ENCODE measurements around the gene RXRA.

Gene RXRA

GRCh38 chr9:134406366-134407120, 80.3 kb downstream of the RXRA start:
- H3K4me1 ChIP-seq = peaks cover 94% of the 10 kb centered on the region
- H3K27ac ChIP-seq = no peak overlapping the region
- TF ChIP-seq Cebpa-rat (IDR thresholded peaks at IDR 0.05) = no peak
- H3K4me2 ChIP-seq = peak overlapping the region; percentile 92
- peak overlapping the region; percentile 29; the same call in 1 of the 2 replicates for H3K4me3 ChIP-seq
- no peaks in the 10 kb centered on the region for H3K27me3 ChIP-seq
- H3K36me3 ChIP-seq = peaks cover 46% of the 10 kb centered on the region
- H3K9me3 ChIP-seq = no peaks in the 10 kb centered on the region
- H3K9ac ChIP-seq = no peak overlapping the region
- peaks cover 100% of the 10 kb centered on the region for H4K20me1 ChIP-seq

DNA sequence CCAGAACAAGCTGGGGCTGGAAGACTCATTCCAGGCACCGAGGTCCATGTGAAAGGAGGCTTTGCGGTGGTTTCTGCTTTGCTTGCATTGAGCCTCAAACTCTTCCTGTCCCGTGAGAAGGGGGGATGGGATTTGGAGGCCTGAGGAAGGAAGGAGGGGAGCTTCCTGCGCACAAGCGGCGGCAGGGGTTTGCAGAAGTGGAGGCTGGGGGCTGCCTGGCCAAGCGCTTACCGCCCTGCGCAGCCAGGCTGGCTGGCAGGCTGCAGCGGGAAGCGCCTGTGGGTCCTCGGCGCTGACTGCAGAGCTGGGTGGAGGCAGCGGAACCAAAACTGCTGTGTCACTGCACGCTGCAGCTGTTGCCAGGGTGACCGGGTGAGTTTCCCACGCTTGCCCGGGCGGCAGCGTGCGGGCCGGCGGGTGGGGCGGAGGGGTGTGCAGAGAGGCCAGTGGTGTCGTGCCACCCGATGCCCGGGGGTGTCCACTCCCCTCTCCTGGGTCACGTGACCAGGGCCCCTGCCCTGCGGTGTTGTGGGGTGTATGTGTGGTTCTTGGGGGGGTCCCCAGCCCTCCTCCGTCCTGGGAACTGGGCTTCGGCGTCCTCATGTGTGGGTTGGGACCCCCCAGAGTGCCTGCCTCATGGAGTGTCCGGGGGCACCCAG, 81.0 kb downstream of the RXRA start:
- Histone ChIP-seq H3K36me3 (peaks cover 49% of the 10 kb centered on the region), H3K4me1 (peaks cover 94% of the 10 kb centered on the region), H3K27me3 (no peaks in the 10 kb centered on the region), H3K4me3 (peak overlapping the region; percentile 29; the same call in 1 of the 2 replicates), H3K27ac (0 out of 2 replicates have a peak overlapping the region, but pooled peaks have one; percentile 13), H3K4me2 (peak overlapping the region; percentile 92), H4K20me1 (peaks cover 100% of the 10 kb centered on the region), H3K9me3 (no peaks in the 10 kb centered on the region), H3K9ac (no peak overlapping the region)
- no peak for TF ChIP-seq Cebpa-rat (IDR thresholded peaks at IDR 0.05)

DNA sequence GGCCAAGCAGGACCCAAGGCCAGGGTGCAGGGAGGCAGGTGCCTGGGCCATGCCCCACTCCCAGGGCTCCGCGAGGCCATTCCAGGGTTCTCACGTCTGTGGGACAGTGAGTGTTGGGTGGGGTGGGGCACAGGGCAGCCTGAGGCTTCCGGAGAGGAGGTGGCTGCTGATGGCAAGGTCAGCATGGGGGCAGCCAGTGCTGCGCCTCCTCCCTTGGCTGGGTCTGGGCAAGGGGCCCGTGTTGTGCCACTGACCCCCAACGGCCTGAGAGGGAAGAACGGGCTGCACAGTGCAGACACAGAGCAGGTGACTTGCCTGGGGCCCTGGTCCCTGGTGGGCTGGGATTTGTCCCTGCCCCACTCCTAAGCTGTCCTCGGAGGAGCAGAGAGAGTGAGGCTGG, 82.1 kb downstream of the RXRA start:
- no peak for TF ChIP-seq Cebpa-rat (IDR thresholded peaks at IDR 0.05)
- Histone ChIP-seq H4K20me1 (peaks cover 100% of the 10 kb centered on the region), H3K27me3 (no peaks in the 10 kb centered on the region), H3K9me3 (no peaks in the 10 kb centered on the region), H3K4me3 (no peak overlapping the region), H3K9ac (no peak overlapping the region), H3K4me2 (peak overlapping the region; percentile 92), H3K36me3 (peaks cover 51% of the 10 kb centered on the region), H3K4me1 (peaks cover 90% of the 10 kb centered on the region), H3K27ac (no peak overlapping the region)

DNA sequence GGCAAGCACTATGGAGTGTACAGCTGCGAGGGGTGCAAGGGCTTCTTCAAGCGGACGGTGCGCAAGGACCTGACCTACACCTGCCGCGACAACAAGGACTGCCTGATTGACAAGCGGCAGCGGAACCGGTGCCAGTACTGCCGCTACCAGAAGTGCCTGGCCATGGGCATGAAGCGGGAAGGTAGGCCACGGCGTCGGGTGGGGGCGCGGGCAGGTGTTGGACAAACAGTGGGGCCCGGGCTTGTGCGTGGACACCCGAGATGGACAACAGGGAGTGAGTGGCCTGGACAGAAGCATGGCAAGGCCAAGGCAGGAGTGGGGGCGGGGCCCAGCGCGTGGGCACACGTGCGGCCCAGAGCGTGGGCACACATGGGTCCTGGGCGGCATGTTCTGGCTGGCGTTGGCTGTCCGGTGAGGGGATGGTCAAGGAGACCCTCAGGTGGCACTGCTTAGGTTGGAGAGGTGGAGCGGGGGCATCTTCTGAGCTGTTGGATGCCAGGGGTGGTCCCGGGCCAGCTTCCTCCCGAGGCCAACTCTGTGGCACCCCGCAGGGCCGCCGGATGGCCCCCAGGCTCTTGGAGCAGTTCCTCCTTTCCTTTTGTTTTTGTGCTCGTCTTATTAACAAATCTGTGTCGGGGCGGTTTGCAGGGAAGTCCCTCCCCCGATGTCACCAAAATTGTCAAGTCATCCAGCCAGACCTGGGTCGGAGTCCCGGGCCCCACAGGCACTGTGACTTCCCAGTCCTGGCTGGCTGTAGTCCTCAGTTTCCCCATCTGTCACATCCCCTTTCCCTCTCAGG, 82.9 kb downstream of the RXRA start:
- Histone ChIP-seq H3K9ac (no peak overlapping the region), H3K27ac (no peak overlapping the region), H3K9me3 (no peaks in the 10 kb centered on the region), H3K36me3 (peaks cover 58% of the 10 kb centered on the region), H4K20me1 (peaks cover 100% of the 10 kb centered on the region), H3K27me3 (no peaks in the 10 kb centered on the region), H3K4me3 (no peak overlapping the region), H3K4me1 (peaks cover 83% of the 10 kb centered on the region), H3K4me2 (no peak overlapping the region)
- TF ChIP-seq Cebpa-rat (IDR thresholded peaks at IDR 0.05) = no peak

- H3K9ac ChIP-seq = 0 out of 2 replicates have a peak overlapping the region, but pooled peaks have one; percentile 2
- peaks cover 68% of the 10 kb centered on the region for H3K36me3 ChIP-seq
- H3K4me3 ChIP-seq = no peak overlapping the region
- peaks cover 72% of the 10 kb centered on the region for H3K4me1 ChIP-seq
- no peaks in the 10 kb centered on the region for H3K27me3 ChIP-seq
- no peak overlapping the region for H3K4me2 ChIP-seq
- no peaks in the 10 kb centered on the region for H3K9me3 ChIP-seq
- TF ChIP-seq Cebpa-rat (IDR thresholded peaks at IDR 0.05) = no peak
- H4K20me1 ChIP-seq = peaks cover 99% of the 10 kb centered on the region
- no peak overlapping the region for H3K27ac ChIP-seq
Measured at GRCh38 chr9:134410071-134410834, 84.0 kb downstream of the RXRA start.

- TF ChIP-seq Cebpa-rat (IDR thresholded peaks at IDR 0.05) = no peak
Measured at GRCh38 chr9:134410835-134411217, 84.6 kb downstream of the RXRA start.

GRCh38 chr9:134411440-134412297, 85.4 kb downstream of the RXRA start:
- Histone ChIP-seq H3K4me2 (peak overlapping the region; percentile 24), H4K20me1 (peaks cover 98% of the 10 kb centered on the region), H3K9ac (0 out of 2 replicates have a peak overlapping the region, but pooled peaks have one; percentile 16), H3K4me3 (no peak overlapping the region), H3K4me1 (peaks cover 58% of the 10 kb centered on the region), H3K36me3 (peaks cover 80% of the 10 kb centered on the region), H3K27me3 (no peaks in the 10 kb centered on the region), H3K27ac (no peak overlapping the region), H3K9me3 (no peaks in the 10 kb centered on the region)
- no peak for TF ChIP-seq Cebpa-rat (IDR thresholded peaks at IDR 0.05)

More at GRCh38 chr9:134410835-134411217, 84.6 kb downstream of the RXRA start:
- Histone ChIP-seq H3K4me2 (peak overlapping the region; percentile 24; the same call in 1 of the 2 replicates), H3K27me3 (no peaks in the 10 kb centered on the region), H3K4me1 (peaks cover 66% of the 10 kb centered on the region), H3K9me3 (no peaks in the 10 kb centered on the region), H3K27ac (no peak overlapping the region), H3K4me3 (no peak overlapping the region), H4K20me1 (peaks cover 98% of the 10 kb centered on the region), H3K36me3 (peaks cover 72% of the 10 kb centered on the region), H3K9ac (0 out of 2 replicates have a peak overlapping the region, but pooled peaks have one; percentile 2)

DNA sequence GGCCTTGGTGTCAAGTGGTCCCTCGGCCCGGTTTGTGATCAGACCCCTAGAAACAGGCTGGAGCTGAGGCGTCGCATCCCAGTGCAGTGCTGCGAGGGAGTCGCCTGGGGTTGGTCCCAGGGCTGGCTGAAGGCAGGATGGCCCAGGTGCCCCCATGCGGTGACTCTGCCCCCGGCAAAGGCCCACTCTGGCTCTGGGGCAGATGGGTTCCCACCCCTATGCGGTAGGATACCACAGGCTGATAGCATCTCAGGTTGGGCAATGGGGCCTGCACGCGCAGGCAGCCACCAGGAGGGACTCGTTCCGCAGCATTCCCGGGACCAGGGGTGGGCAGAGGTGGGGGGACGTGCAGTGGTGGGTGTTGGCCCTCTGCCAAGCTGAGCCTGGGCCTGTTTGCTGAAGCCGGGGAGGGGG, 86.0 kb downstream of the RXRA start:
- Histone ChIP-seq H3K4me3 (no peak overlapping the region), H3K27me3 (no peaks in the 10 kb centered on the region), H3K4me1 (peaks cover 51% of the 10 kb centered on the region), H3K36me3 (peaks cover 86% of the 10 kb centered on the region), H3K9me3 (no peaks in the 10 kb centered on the region), H3K4me2 (peak overlapping the region; percentile 24; the same call in 1 of the 2 replicates), H3K9ac (0 out of 2 replicates have a peak overlapping the region, but pooled peaks have one; percentile 16), H4K20me1 (peaks cover 98% of the 10 kb centered on the region), H3K27ac (no peak overlapping the region)
- TF ChIP-seq Cebpa-rat (IDR thresholded peaks at IDR 0.05) = no peak

All from BLaER1 (cell line).